Measurements from ENCODE around the gene PCDHB1. TPM values are rescaled to one million over a fixed set of nuclear protein-coding genes. Genes with fewer than 3 reads are reported as not detected.

The PCDHB1 gene, protein sequence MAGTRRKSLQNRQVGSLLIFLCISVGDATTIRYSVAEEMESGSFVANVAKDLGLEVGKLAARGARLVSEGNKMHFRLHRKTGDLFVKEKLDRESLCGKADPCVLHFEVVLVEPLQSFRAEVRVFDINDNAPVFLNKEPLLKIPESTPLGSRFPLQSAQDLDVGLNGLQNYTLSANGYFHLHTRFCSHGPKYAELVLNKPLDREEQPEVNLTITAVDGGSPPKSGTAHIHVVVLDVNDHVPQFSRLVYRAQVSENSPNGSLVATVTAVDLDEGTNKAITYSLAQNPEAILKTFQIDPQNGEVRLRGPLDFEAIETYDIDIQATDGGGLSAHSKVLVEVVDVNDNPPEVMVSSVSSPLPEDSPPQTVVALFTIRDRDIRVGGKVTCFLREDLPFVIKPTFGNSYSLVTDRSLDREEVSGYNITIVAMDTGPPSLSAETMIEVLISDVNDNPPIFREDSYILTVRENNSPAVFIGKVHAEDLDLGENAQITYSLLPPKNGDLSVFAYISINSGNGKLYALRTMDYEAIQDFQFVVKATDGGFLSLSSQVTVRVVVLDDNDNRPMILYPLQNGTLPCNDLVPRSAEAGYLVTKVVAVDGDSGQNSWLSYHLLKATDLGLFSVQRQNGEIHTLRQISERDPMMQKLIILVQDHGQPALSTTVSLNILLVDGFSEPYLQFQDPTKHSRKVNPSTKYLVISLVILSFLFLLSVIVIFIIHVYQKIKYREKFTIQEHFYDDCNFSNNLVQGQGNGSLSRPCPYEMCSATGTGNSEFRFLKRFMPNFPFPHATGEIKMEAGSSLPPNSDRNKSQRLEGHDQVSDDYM
- total RNA-seq (2014; rRNA removed) = 0.06 and 0.07 TPM in 2 replicates
- percentile 23 among the genes with signal in this experiment for Bru-seq, nascent RNA
- percentile 20 among the genes with signal in this experiment for BruChase-seq, experiment 1, labeled RNA remaining after a 6-hour chase
- BruChase-seq, experiment 2, labeled RNA remaining after a 2-hour chase = percentile 26 among the genes with signal in this experiment
- long read RNA-seq = 0 reads

DNA sequence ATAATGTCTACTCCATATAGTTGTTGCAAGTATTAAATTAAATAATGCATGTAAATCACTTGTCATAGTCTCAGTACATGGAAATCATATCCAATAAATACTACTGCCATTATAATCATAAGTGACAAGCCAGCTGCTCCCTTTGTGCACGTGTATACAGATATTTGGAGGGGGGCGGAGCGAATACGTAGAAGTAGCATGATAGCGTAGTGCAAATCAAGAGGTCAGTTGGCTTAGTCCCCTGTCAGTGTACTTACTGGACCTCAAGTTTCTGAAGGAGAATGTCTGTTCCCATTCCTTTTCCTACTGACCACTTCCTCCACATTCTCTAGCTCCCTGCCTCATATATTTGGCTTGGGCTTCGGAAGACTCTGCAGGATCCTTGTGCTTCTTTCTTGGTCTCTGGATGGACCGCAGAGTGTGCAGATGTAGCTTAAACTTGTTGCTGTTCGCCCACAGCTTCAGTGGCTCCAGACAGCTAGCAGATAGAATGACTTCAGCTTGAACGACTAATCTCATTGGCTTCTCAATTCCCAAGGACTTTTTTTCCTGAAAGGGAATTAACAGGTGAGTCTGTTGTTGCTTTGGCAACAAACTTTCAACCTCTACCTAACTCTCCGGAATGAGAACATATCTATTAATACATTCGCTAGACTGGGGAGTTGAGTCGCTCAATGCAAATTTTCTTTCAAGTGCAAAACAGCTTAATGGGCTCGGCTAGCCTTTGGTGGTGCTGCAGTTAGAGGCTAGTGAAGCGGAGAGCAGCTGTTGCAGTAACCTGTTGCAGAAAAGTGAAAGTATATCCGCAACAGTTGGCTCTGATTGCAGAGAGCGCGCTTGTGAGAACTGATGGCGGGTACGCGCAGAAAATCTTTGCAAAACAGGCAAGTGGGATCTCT lies at the start of gene PCDHB1:
PCDHB1 (plus strand) TSS at position 753 of the 899 bp plus-strand sequence; CDS start at position 850, 97 bp downstream.
- Histone ChIP-seq H3K9ac (ENCODE audit: low read length) (no peak within 1 kb of the TSS), H3K4me3 (ENCODE audit: low read length) (peak within 1 kb of the TSS; percentile 80), H3K27ac (ENCODE audit: low read length) (no peak within 1 kb of the TSS), H3K9me3 (ENCODE audit: low read length) (no peaks in the 10 kb centered on the region), H3F3A (ENCODE audit: low read length, unreplicated experiment) (no peaks in the 10 kb centered on the region), H3K27me3 (ENCODE audit: low read length) (no peaks in the 10 kb centered on the region), H3K9me2 (replicated peaks; ENCODE audit: low read length) (no peaks in the 10 kb centered on the region), H3K79me2 (ENCODE audit: low read length) (no peaks in the 10 kb centered on the region), H3K4me2 (ENCODE audit: low read length) (peak within 1 kb of the TSS; percentile 88), H4K20me1 (ENCODE audit: low read length) (no peaks in the 10 kb centered on the region), H3K36me3 (ENCODE audit: low read depth, low read length) (no peaks in the 10 kb centered on the region), H2AFZ (ENCODE audit: low read length) (peak within 1 kb of the TSS; percentile 89), H3K4me1 (ENCODE audit: insufficient read depth, low read length) (no peaks in the 10 kb centered on the region)
- POLR2A ChIA-PET (ENCODE audit: unreplicated experiment) = interaction anchor here (0.6 kb wide), 2 partner anchors 235 to 871 kb away, joined by 3 to 4 read pairs; no protein-coding TSS in a partner anchor
- intact Hi-C loops (cut with micrococcal nuclease) = no loop called here
- DNase-seq = peak; percentile 34
- CTCF ChIA-PET = interaction anchor here (0.8 to 1.2 kb wide), 2 partner anchors 10 to 209 kb away, joined by 3 read pairs; no protein-coding TSS in a partner anchor
- BruUV-seq (replicated peaks) = no TSS peak
- no peak for TF ChIP-seq EZH2phosphoT487 (IDR thresholded peaks at IDR 0.05; ENCODE audit: borderline replicate concordance, low read length)
- peak; percentile 77 for ATAC-seq

- Histone ChIP-seq H3K9me3 (ENCODE audit: low read length) (no peaks in the 10 kb centered on the region), H3K27ac (ENCODE audit: low read length) (peak overlapping the region; percentile 90), H3K9ac (ENCODE audit: low read length) (peak overlapping the region; percentile 27), H3K4me2 (ENCODE audit: low read length) (peak overlapping the region; percentile 87), H3K27me3 (ENCODE audit: low read length) (no peaks in the 10 kb centered on the region), H3K9me2 (replicated peaks; ENCODE audit: low read length) (no peaks in the 10 kb centered on the region), H3K4me1 (ENCODE audit: insufficient read depth, low read length) (peaks cover 39% of the 10 kb centered on the region), H2AFZ (ENCODE audit: low read length) (peak overlapping the region; percentile 78), H3K4me3 (ENCODE audit: low read length) (peak overlapping the region; percentile 66), H3F3A (ENCODE audit: low read length, unreplicated experiment) (peaks cover 6% of the 10 kb centered on the region), H3K36me3 (ENCODE audit: low read depth, low read length) (no peaks in the 10 kb centered on the region), H3K79me2 (ENCODE audit: low read length) (no peaks in the 10 kb centered on the region), H4K20me1 (ENCODE audit: low read length) (no peaks in the 10 kb centered on the region)
- peak; percentile 60 for DNase-seq
- intact Hi-C loops (cut with micrococcal nuclease) = loop anchor here (5.0 kb wide), 1 partner anchor 34 kb away; the partner anchor contains the start of gene PCDHAC2
- TSS peak; percentile 87 for BruUV-seq (replicated peaks)
- ChIA-PET CTCF (interaction anchor here (1.1 kb wide), 1 partner anchor 39 kb away, joined by 3 read pairs; no protein-coding TSS in a partner anchor), POLR2A (ENCODE audit: unreplicated experiment) (no interaction called here)
- peak; percentile 19 for ATAC-seq
- no peak for TF ChIP-seq EZH2phosphoT487 (IDR thresholded peaks at IDR 0.05; ENCODE audit: borderline replicate concordance, low read length)
- TF ChIP-seq EZH2 (IDR thresholded peaks at IDR 0.05; ENCODE audit: low read length, unreplicated experiment) = no peak
- TF ChIP-seq, protein P1, sequence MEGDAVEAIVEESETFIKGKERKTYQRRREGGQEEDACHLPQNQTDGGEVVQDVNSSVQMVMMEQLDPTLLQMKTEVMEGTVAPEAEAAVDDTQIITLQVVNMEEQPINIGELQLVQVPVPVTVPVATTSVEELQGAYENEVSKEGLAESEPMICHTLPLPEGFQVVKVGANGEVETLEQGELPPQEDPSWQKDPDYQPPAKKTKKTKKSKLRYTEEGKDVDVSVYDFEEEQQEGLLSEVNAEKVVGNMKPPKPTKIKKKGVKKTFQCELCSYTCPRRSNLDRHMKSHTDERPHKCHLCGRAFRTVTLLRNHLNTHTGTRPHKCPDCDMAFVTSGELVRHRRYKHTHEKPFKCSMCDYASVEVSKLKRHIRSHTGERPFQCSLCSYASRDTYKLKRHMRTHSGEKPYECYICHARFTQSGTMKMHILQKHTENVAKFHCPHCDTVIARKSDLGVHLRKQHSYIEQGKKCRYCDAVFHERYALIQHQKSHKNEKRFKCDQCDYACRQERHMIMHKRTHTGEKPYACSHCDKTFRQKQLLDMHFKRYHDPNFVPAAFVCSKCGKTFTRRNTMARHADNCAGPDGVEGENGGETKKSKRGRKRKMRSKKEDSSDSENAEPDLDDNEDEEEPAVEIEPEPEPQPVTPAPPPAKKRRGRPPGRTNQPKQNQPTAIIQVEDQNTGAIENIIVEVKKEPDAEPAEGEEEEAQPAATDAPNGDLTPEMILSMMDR (conservative IDR thresholded peaks at IDR 0.05; ENCODE audit: low read depth, low read length) = no peak
These were observed 49.7 kb upstream of the PCDHB1 start for GRCh38 chr5:141001446-141001843.
